K562 (cell line): ENCODE measurements around the gene NT5C1B. TPM values are rescaled to one million over a fixed set of nuclear protein-coding genes. Genes with fewer than 3 reads are reported as not detected.

Experiments used
- ATAC-seq: fragments of 200-7000 bp; cut with Tn5 transposase; 3 replicates; pipeline ENCODE4 v1.9.1; 2020; ENCODE audit warnings: moderate library complexity
- BruUV-seq: library from RNA; stranded (reverse); fragments of 400-500 nt; replicated peaks from 2 replicates; lab custom pipeline; 2021; lab: Mats Ljungman, UMichigan
- CTCF ChIA-PET: fragments of 300-600 bp; formaldehyde crosslinking; extraction: SDS; loops from one replicate; lab custom pipeline; 2021; ENCODE audit warnings: low intra/inter-chr PET ratio; lab: Yijun Ruan, JAX
- POLR2A ChIA-PET: fragments of 300-600, 350-650 bp; sonication (Branson Sonifier 250); formaldehyde crosslinking; extraction: SDS; loops from one replicate; lab custom pipeline; 2021; ENCODE audit warnings: antibody characterized with exemption, inconsistent platforms; lab: Yijun Ruan, JAX
- DNase-seq, 4 experiments: peaks; one replicate each; pipeline versions ENCODE4 v3.0.0 to v3.0.0-alpha.2; 2011 to 2018; ENCODE audit warnings: low spot score in 3 of 4, mixed read lengths in 3 of 4; ENCODE audit errors: extremely low read depth in 1 of 4
- FAIRE-seq: peaks from 2 replicates; lab custom pipeline; 2011; peaks lifted over from hg19 to GRCh38; lab: Jason Lieb, UNC
- H2AFZ ChIP-seq: 2 replicates; pipeline ENCODE4 v1.6.0; 2011; ENCODE audit warnings: low read depth, low read length, control low read depth, inconsistent platforms
- H3K27ac ChIP-seq: fragments of 200-600 bp; 3 replicates; pipeline ENCODE4 v1.8.0; 2011; ENCODE audit warnings: low read depth, mild to moderate bottlenecking, control low read depth, inconsistent platforms, low read length, moderate library complexity, mixed read lengths; ENCODE audit errors: extremely low read depth
- H3K27me3 ChIP-seq, 2 experiments: fragments of 300-600 bp in 1 of 2; 2 replicates in 1 of 2; 3 replicates in 1 of 2; pipeline versions ENCODE4 v1.6.0 to v1.8.0; 2011; ENCODE audit warnings: inconsistent platforms in 2 of 2, low read length in 2 of 2, mild to moderate bottlenecking in 1 of 2, mixed read lengths in 1 of 2, moderate library complexity in 1 of 2; ENCODE audit not compliant: control insufficient read depth in 2 of 2, insufficient read depth in 2 of 2
- H3K36me3 ChIP-seq: fragments of 300-600 bp; 3 replicates; pipeline ENCODE4 v1.8.0; 2011; ENCODE audit warnings: mild to moderate bottlenecking, low read length, inconsistent platforms; ENCODE audit not compliant: control insufficient read depth, insufficient read depth
- H3K4me1 ChIP-seq, 2 experiments: fragments of 200-600 bp in 1 of 2; replicated peaks in 1 of 2; 2 replicates in 1 of 2; 3 replicates in 1 of 2; pipeline versions ENCODE4 v1.5.1 to v1.8.0; 2011; ENCODE audit warnings: inconsistent platforms in 2 of 2, low read length in 2 of 2, mild to moderate bottlenecking in 1 of 2, mixed read lengths in 1 of 2, moderate library complexity in 1 of 2; ENCODE audit not compliant: control insufficient read depth in 2 of 2, insufficient read depth in 2 of 2
- H3K4me2 ChIP-seq: 2 replicates; pipeline ENCODE4 v1.6.1; 2011; ENCODE audit warnings: low read length, control low read depth, inconsistent platforms, mixed read lengths; ENCODE audit not compliant: insufficient read depth
- H3K4me3 ChIP-seq: fragments of 200-600 bp; sonication (generic), shearing (Covaris generic); 2 replicates; pipeline ENCODE4 v1.5.1; 2016; ENCODE audit warnings: control low read depth, inconsistent platforms
- H3K79me2 ChIP-seq: fragments of 200-600 bp; 3 replicates; pipeline ENCODE4 v1.8.0; 2011; ENCODE audit warnings: low read length, inconsistent platforms; ENCODE audit not compliant: control insufficient read depth, insufficient read depth
- H3K9ac ChIP-seq, 2 experiments: 2 replicates each; pipeline versions ENCODE4 v1.6.0 to v1.6.1; 2011; ENCODE audit warnings: low read depth in 2 of 2, low read length in 2 of 2, control low read depth in 1 of 2, inconsistent platforms in 1 of 2, mild to moderate bottlenecking in 1 of 2, mixed read lengths in 1 of 2; ENCODE audit not compliant: insufficient read depth in 1 of 2
- H3K9me1 ChIP-seq: one replicate; pipeline ENCODE4 v1.6.0; 2011; ENCODE audit warnings: inconsistent platforms, mild to moderate bottlenecking, low read length, moderate library complexity; ENCODE audit not compliant: control insufficient read depth, insufficient read depth
- H3K9me3 ChIP-seq: replicated peaks from 2 replicates; pipeline ENCODE4 v1.5.1; 2011; ENCODE audit warnings: low read depth, low read length, inconsistent platforms; ENCODE audit not compliant: control insufficient read depth, insufficient read depth
- H4K20me1 ChIP-seq: replicated peaks from 2 replicates; pipeline ENCODE4 v1.6.1; 2011; ENCODE audit warnings: low read length, inconsistent platforms, mixed read lengths; ENCODE audit not compliant: control insufficient read depth, insufficient read depth
- BCOR ChIP-seq: fragments of 450-650 bp; IDR thresholded peaks from 2 replicates; pipeline ENCODE4 v1.6.1; 2016
- CBX2 ChIP-seq: fragments of 200-600 bp; sonication (generic); IDR thresholded peaks from one replicate; pipeline ENCODE4 v1.6.1; 2012; ENCODE audit warnings: mild to moderate bottlenecking, low read length, inconsistent platforms; ENCODE audit not compliant: insufficient read depth, poor library complexity, severe bottlenecking
- KHSRP ChIP-seq: fragments of 450-650 bp; IDR thresholded peaks from 2 replicates; pipeline ENCODE4 v1.6.1; 2017
- KLF13 ChIP-seq: fragments of 450-650 bp; IDR thresholded peaks from 2 replicates; pipeline ENCODE4 v1.6.1; 2016; ENCODE audit warnings: missing genetic modification characterization, low read depth, mild to moderate bottlenecking, missing compliant biosample characterization, moderate library complexity, borderline replicate concordance
- LCOR ChIP-seq: sonication (generic); formaldehyde crosslinking; IDR thresholded peaks from 2 replicates; pipeline ENCODE4 v1.8.0; 2022; ENCODE audit warnings: mild to moderate bottlenecking, missing genetic modification reagents
- MEF2D ChIP-seq: conservative IDR thresholded peaks from 2 replicates; pipeline ENCODE4 v1.6.1; 2016; ENCODE audit warnings: low read depth, missing genetic modification characterization, missing compliant biosample characterization
- NFE2L1 ChIP-seq: fragments of 450-650 bp; IDR thresholded peaks from 2 replicates; pipeline ENCODE4 v1.6.1; 2016; ENCODE audit warnings: missing genetic modification characterization, low read depth, mild to moderate bottlenecking, missing compliant biosample characterization, moderate library complexity, borderline replicate concordance
- NFIX ChIP-seq: fragments of 250-450 bp; sonication (Bioruptor Pico); IDR thresholded peaks from 2 replicates; pipeline ENCODE4 v1.4.0; 2020; ENCODE audit warnings: low read depth, mild to moderate bottlenecking, moderate library complexity
- PRPF4 ChIP-seq: fragments of 200-400 bp; formaldehyde crosslinking; IDR thresholded peaks from one replicate; pipeline ENCODE4 v1.6.1; 2017; ENCODE audit warnings: low read length, low read depth, mild to moderate bottlenecking; ENCODE audit not compliant: insufficient read depth, poor library complexity, severe bottlenecking
- THRA ChIP-seq: fragments of 450-650 bp; IDR thresholded peaks from 2 replicates; pipeline ENCODE4 v1.6.1; 2017; ENCODE audit warnings: mild to moderate bottlenecking, moderate library complexity
- ZFPM2 ChIP-seq: fragments of 250-450 bp; sonication (Bioruptor Pico); IDR thresholded peaks from 2 replicates; pipeline ENCODE4 v1.5.1; 2022; ENCODE audit warnings: mild to moderate bottlenecking
- ZNF764 ChIP-seq: fragments of 250-450 bp; sonication (Bioruptor Pico); IDR thresholded peaks from 2 replicates; pipeline ENCODE4 v1.4.0; 2020; ENCODE audit warnings: low read depth, mild to moderate bottlenecking, moderate library complexity
- ZNF79 ChIP-seq: fragments of 250-450 bp; sonication (Bioruptor Pico); IDR thresholded peaks from 2 replicates; pipeline ENCODE4 v1.4.0; 2020; ENCODE audit warnings: low read depth, mild to moderate bottlenecking, moderate library complexity
- ZSCAN32 ChIP-seq: fragments of 450-650 bp; formaldehyde crosslinking; IDR thresholded peaks from 2 replicates; pipeline ENCODE4 v1.4.0; 2020; ENCODE audit warnings: mild to moderate bottlenecking, moderate library complexity
- WGBS: fragments of 100-300 bp; shearing (Covaris generic); methylation state at CpG from one replicate; pipeline ENCODE4 v1.1.6; 2016; ENCODE audit warnings: low coverage, mixed read lengths; ENCODE audit not compliant: insufficient coverage; ENCODE audit errors: missing lambda C conversion rate; 5-methylcytosine and 5-hydroxymethylcytosine counted together
- in situ Hi-C: fragments of 300-500 bp; cut with MboI; formaldehyde crosslinking; loops from 4 replicates; pipeline ENCODE4 v1.15.0; 2018; ENCODE audit warnings: inconsistent platforms, mixed read lengths
- intact Hi-C: fragments of 100-400 bp; cut with micrococcal nuclease; formaldehyde crosslinking; loops from 2 replicates; pipeline ENCODE4 v1.14.2; 2022
- polyA plus RNA-seq, 8 experiments: library from polyadenylated mRNA; depleted of rRNA in 4 of 8; stranded (reverse) in 5 of 8; unstranded in 3 of 8; fragments of >200 nt; fragmentation: Nextera tagmentation in 2 of 8; fragmentation: Illumina TruSeq in 1 of 8; extraction: Ambion mirVana in 2 of 8; extraction: Trizol in 1 of 8; gene quantifications; 2 replicates each; pipeline versions ENCODE4 v1.2.1 to v1.2.3, GENCODE V29; 2011 to 2014; ENCODE audit warnings: inconsistent platforms in 1 of 8, missing spikeins in 1 of 8
- total RNA-seq, 7 experiments: library from RNA; depleted of rRNA in 6 of 7; stranded (reverse); fragments of >200 nt in 6 of 7; fragmentation: Illumina TruSeq in 2 of 7; extraction: Trizol in 2 of 7; gene quantifications; 2 replicates each; pipeline versions ENCODE4 v1.2.1 to v1.2.3, GENCODE V29; 2011 to 2021; ENCODE audit warnings: low replicate concordance in 1 of 7
- TF ChIP-seq, protein P1 (sequence below): fragments of 450-650 bp; IDR thresholded peaks from 2 replicates; pipeline ENCODE4 v1.6.1; 2016; ENCODE audit warnings: low read depth, mild to moderate bottlenecking, moderate library complexity
- TF ChIP-seq, protein P2 (sequence below): fragments of 450-650 bp; IDR thresholded peaks from 2 replicates; pipeline ENCODE4 v1.6.1; 2017; ENCODE audit warnings: antibody characterized with exemption, mild to moderate bottlenecking

Gene NT5C1B
- total and polyA plus RNA-seq, 9 of the 15 experiments (the other 6 are each of a cell fraction or from before 2014, with no cell fraction given) = 0.07 TPM; not detected in 8

GRCh38 chr2:18588049-18588448 is 1.3 kb downstream of the NT5C1B start (continued):
- TF ChIP-seq ZNF764 = no peak
- TF ChIP-seq, all 486 proteins: peak for 0

DNA sequence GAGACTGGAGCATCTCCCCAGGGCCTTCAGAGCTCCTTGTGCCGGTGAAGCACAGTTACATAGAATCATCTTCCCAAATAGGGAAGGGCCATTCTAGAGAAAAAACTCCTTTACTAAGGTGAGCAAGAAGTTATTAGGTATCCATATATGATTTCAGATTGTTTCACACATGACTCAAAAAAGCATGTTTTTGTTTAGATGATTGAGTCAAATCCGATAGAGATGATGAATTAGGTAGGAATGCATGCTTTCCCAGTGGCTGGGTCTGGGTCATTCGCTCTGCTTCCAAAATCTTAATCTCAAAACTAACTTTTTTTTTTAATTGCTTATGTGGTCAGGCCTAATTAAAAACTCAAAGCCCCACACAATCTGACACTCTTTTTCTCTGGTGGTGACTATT is 3.8 kb downstream of the NT5C1B start:
- in situ Hi-C loops = no loop called here
- H3K79me2 ChIP-seq = no peaks in the 10 kb centered on the region
- H3K9me3 ChIP-seq = no peaks in the 10 kb centered on the region
- ChIA-PET POLR2A (no interaction called here), CTCF (no interaction called here)
- no peak overlapping the region for H3K4me3 ChIP-seq
- no TSS peak for BruUV-seq
- no peaks in the 10 kb centered on the region for H3K9me1 ChIP-seq
- FAIRE-seq (no peak), ATAC-seq (no peak), DNase-seq (no peak)
- H3K4me1 ChIP-seq = no peaks in the 10 kb centered on the region
- no peak overlapping the region for H3K9ac ChIP-seq
- H3K36me3 ChIP-seq = no peaks in the 10 kb centered on the region
- H2AFZ ChIP-seq = no peak overlapping the region
- no peaks in the 10 kb centered on the region for H4K20me1 ChIP-seq
- H3K27me3 ChIP-seq = peaks cover 3 to 17% of the 10 kb centered on the region in 2 experiments; a peak in 3 of 5 replicates
- H3K27ac ChIP-seq = no peak overlapping the region
- no peak overlapping the region for H3K4me2 ChIP-seq
- WGBS = 0% methylated on average over 3 of the region's 3 CpGs
- intact Hi-C loops = no loop called here
- no peak for TF ChIP-seq ZFPM2
- no peak for TF ChIP-seq KLF13 (tag)
- TF ChIP-seq KHSRP = no peak
- TF ChIP-seq, protein P1, sequence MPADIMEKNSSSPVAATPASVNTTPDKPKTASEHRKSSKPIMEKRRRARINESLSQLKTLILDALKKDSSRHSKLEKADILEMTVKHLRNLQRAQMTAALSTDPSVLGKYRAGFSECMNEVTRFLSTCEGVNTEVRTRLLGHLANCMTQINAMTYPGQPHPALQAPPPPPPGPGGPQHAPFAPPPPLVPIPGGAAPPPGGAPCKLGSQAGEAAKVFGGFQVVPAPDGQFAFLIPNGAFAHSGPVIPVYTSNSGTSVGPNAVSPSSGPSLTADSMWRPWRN = no peak
- no peak for TF ChIP-seq ZSCAN32
- no peak for TF ChIP-seq THRA
- no peak for TF ChIP-seq NFIX (CRISPR knock-in tag)
- TF ChIP-seq NFE2L1 (tag) = no peak
- no peak for TF ChIP-seq BCOR
- TF ChIP-seq, protein P2, sequence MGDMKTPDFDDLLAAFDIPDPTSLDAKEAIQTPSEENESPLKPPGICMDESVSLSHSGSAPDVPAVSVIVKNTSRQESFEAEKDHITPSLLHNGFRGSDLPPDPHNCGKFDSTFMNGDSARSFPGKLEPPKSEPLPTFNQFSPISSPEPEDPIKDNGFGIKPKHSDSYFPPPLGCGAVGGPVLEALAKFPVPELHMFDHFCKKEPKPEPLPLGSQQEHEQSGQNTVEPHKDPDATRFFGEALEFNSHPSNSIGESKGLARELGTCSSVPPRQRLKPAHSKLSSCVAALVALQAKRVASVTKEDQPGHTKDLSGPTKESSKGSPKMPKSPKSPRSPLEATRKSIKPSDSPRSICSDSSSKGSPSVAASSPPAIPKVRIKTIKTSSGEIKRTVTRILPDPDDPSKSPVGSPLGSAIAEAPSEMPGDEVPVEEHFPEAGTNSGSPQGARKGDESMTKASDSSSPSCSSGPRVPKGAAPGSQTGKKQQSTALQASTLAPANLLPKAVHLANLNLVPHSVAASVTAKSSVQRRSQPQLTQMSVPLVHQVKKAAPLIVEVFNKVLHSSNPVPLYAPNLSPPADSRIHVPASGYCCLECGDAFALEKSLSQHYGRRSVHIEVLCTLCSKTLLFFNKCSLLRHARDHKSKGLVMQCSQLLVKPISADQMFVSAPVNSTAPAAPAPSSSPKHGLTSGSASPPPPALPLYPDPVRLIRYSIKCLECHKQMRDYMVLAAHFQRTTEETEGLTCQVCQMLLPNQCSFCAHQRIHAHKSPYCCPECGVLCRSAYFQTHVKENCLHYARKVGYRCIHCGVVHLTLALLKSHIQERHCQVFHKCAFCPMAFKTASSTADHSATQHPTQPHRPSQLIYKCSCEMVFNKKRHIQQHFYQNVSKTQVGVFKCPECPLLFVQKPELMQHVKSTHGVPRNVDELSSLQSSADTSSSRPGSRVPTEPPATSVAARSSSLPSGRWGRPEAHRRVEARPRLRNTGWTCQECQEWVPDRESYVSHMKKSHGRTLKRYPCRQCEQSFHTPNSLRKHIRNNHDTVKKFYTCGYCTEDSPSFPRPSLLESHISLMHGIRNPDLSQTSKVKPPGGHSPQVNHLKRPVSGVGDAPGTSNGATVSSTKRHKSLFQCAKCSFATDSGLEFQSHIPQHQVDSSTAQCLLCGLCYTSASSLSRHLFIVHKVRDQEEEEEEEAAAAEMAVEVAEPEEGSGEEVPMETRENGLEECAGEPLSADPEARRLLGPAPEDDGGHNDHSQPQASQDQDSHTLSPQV = no peak
- no peak for TF ChIP-seq CBX2
- no peak for TF ChIP-seq MEF2D
- no peak for TF ChIP-seq PRPF4
- TF ChIP-seq LCOR (CRISPR knock-in tag) = no peak
- no peak for TF ChIP-seq ZNF79
